OCI-LY7 (cell line): ENCODE results near the gene GAPDHS.

Experiments used
- EZH2phosphoT487 ChIP-seq: fragments of 200-600 bp; sonication (generic); IDR thresholded peaks from 2 replicates; pipeline ENCODE4 v1.6.1; 2018; ENCODE audit warnings: low read depth, borderline replicate concordance, mild to moderate bottlenecking, mixed run types, antibody characterized with exemption, low read length, moderate library complexity, mixed read lengths
- TF ChIP-seq, protein P1 (sequence below): fragments of 200-600 bp; sonication (generic); conservative IDR thresholded peaks from 2 replicates; pipeline ENCODE4 v1.5.1; 2014; ENCODE audit warnings: mild to moderate bottlenecking, antibody characterized with exemption, low read length, moderate library complexity, mixed read lengths

DNA sequence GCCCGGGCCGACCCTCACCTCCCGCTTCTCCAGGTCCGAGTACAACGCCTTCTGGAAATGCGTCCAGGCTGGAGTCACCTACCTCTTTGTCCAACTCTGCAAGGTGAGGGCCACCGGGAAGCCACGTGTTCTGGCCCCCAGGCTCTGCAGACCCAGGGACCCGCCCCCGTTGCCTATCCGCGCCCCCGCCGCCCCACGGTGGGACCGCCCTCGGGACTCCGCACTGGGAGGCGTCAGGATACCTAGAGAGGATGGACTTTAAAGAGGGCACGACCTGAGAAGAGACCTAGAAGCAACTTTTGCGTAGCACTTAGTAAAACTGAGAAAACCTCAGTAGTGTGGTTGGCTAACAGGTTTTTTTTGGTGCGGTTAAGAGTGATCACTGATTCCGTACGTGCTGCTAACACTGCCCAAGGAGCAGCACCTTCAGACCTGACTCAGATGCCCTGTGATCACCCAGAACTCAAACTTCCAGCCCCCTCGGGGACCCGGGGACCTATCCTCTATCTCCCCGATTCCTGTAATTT, 12.7 kb downstream of the GAPDHS start:
- TF ChIP-seq, protein P1, sequence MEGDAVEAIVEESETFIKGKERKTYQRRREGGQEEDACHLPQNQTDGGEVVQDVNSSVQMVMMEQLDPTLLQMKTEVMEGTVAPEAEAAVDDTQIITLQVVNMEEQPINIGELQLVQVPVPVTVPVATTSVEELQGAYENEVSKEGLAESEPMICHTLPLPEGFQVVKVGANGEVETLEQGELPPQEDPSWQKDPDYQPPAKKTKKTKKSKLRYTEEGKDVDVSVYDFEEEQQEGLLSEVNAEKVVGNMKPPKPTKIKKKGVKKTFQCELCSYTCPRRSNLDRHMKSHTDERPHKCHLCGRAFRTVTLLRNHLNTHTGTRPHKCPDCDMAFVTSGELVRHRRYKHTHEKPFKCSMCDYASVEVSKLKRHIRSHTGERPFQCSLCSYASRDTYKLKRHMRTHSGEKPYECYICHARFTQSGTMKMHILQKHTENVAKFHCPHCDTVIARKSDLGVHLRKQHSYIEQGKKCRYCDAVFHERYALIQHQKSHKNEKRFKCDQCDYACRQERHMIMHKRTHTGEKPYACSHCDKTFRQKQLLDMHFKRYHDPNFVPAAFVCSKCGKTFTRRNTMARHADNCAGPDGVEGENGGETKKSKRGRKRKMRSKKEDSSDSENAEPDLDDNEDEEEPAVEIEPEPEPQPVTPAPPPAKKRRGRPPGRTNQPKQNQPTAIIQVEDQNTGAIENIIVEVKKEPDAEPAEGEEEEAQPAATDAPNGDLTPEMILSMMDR, result no peak
- TF ChIP-seq EZH2phosphoT487, result no peak
